ENCODE results near the gene SLC34A2.

Gene SLC34A2

GRCh38 chr4:25697516-25697915 is 41.9 kb downstream of the SLC34A2 start:
- H3K9ac ChIP-seq (ENCODE audit: low read length): no peak overlapping the region
- no peak overlapping the region for H3K4me2 ChIP-seq (ENCODE audit: low read depth, low read length, poor library complexity, severe bottlenecking)
- no peak overlapping the region for H2AFZ ChIP-seq (ENCODE audit: low read depth, low read length, severe bottlenecking)
- H3K9me3 ChIP-seq (ENCODE audit: insufficient read depth, low read length): no peaks in the 10 kb centered on the region
- no peaks in the 10 kb centered on the region for H4K20me1 ChIP-seq (ENCODE audit: low read depth, low read length)
- no peak overlapping the region for H3K27ac ChIP-seq (ENCODE audit: low read depth, low read length)
- H3K36me3 ChIP-seq (ENCODE audit: low read length): no peaks in the 10 kb centered on the region
- H3F3A ChIP-seq (ENCODE audit: insufficient read depth): no peaks in the 10 kb centered on the region
- no peak overlapping the region for H3K4me3 ChIP-seq (ENCODE audit: insufficient read depth, low read length, poor library complexity, severe bottlenecking)
- H3K9me2 ChIP-seq (replicated peaks; ENCODE audit: insufficient read depth, low read length): no peaks in the 10 kb centered on the region
- TF ChIP-seq, protein P1, sequence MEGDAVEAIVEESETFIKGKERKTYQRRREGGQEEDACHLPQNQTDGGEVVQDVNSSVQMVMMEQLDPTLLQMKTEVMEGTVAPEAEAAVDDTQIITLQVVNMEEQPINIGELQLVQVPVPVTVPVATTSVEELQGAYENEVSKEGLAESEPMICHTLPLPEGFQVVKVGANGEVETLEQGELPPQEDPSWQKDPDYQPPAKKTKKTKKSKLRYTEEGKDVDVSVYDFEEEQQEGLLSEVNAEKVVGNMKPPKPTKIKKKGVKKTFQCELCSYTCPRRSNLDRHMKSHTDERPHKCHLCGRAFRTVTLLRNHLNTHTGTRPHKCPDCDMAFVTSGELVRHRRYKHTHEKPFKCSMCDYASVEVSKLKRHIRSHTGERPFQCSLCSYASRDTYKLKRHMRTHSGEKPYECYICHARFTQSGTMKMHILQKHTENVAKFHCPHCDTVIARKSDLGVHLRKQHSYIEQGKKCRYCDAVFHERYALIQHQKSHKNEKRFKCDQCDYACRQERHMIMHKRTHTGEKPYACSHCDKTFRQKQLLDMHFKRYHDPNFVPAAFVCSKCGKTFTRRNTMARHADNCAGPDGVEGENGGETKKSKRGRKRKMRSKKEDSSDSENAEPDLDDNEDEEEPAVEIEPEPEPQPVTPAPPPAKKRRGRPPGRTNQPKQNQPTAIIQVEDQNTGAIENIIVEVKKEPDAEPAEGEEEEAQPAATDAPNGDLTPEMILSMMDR (IDR thresholded peaks at IDR 0.05; ENCODE audit: insufficient read depth, low read length, poor library complexity, severe bottlenecking): no peak
- no peak for TF ChIP-seq EZH2phosphoT487 (conservative IDR thresholded peaks at IDR 0.05; ENCODE audit: low read length)
- H3K79me2 ChIP-seq (ENCODE audit: insufficient read depth, low read length): no peaks in the 10 kb centered on the region
- H3K27me3 ChIP-seq (ENCODE audit: low read length): no peaks in the 10 kb centered on the region

GRCh38 chr4:25700661-25701060 is 45.0 kb downstream of the SLC34A2 start:
- Histone ChIP-seq H3K4me3 (ENCODE audit: insufficient read depth, low read length, poor library complexity, severe bottlenecking) (no peak overlapping the region), H3K79me2 (ENCODE audit: insufficient read depth, low read length) (no peaks in the 10 kb centered on the region), H4K20me1 (ENCODE audit: low read depth, low read length) (no peaks in the 10 kb centered on the region), H3F3A (ENCODE audit: insufficient read depth) (no peaks in the 10 kb centered on the region), H3K27ac (ENCODE audit: low read depth, low read length) (no peak overlapping the region), H2AFZ (ENCODE audit: low read depth, low read length, severe bottlenecking) (no peak overlapping the region), H3K4me2 (ENCODE audit: low read depth, low read length, poor library complexity, severe bottlenecking) (no peak overlapping the region), H3K9me2 (replicated peaks; ENCODE audit: insufficient read depth, low read length) (no peaks in the 10 kb centered on the region), H3K27me3 (ENCODE audit: low read length) (no peaks in the 10 kb centered on the region), H3K9me3 (ENCODE audit: insufficient read depth, low read length) (no peaks in the 10 kb centered on the region), H3K36me3 (ENCODE audit: low read length) (no peaks in the 10 kb centered on the region), H3K9ac (ENCODE audit: low read length) (no peak overlapping the region)
- no peak for TF ChIP-seq EZH2phosphoT487 (conservative IDR thresholded peaks at IDR 0.05; ENCODE audit: low read length)
- TF ChIP-seq, protein P1 (IDR thresholded peaks at IDR 0.05; ENCODE audit: insufficient read depth, low read length, poor library complexity, severe bottlenecking): no peak

DNA sequence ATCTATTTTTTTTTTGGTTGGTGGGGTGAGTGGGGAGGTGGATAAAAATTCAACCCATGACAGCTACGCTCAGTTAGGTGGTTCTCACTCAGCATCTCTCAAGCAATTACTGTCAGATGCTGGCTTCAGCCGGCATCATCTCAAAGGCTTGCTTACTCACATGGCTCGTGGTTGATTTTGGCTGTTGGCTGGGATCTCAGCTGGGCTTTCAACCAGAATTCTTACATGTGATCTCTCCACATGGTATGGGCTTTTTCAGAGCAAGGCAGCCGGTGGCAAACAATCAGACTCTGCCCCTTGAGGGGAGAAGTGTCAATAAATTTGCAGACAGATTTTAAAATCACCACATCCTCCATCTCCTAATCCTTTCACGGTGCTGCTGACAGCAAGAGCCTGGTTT is 47.2 kb downstream of the SLC34A2 start:
- Histone ChIP-seq H3K9me2 (replicated peaks; ENCODE audit: insufficient read depth, low read length) (no peaks in the 10 kb centered on the region), H3K79me2 (ENCODE audit: insufficient read depth, low read length) (no peaks in the 10 kb centered on the region), H3F3A (ENCODE audit: insufficient read depth) (no peaks in the 10 kb centered on the region), H3K36me3 (ENCODE audit: low read length) (no peaks in the 10 kb centered on the region), H2AFZ (ENCODE audit: low read depth, low read length, severe bottlenecking) (no peak overlapping the region), H3K9me3 (ENCODE audit: insufficient read depth, low read length) (no peaks in the 10 kb centered on the region), H3K4me3 (ENCODE audit: insufficient read depth, low read length, poor library complexity, severe bottlenecking) (no peak overlapping the region), H4K20me1 (ENCODE audit: low read depth, low read length) (no peaks in the 10 kb centered on the region), H3K27me3 (ENCODE audit: low read length) (no peaks in the 10 kb centered on the region), H3K9ac (ENCODE audit: low read length) (no peak overlapping the region), H3K4me2 (ENCODE audit: low read depth, low read length, poor library complexity, severe bottlenecking) (no peak overlapping the region), H3K27ac (ENCODE audit: low read depth, low read length) (no peak overlapping the region)
- no peak for TF ChIP-seq EZH2phosphoT487 (conservative IDR thresholded peaks at IDR 0.05; ENCODE audit: low read length)
- TF ChIP-seq, protein P1 (IDR thresholded peaks at IDR 0.05; ENCODE audit: insufficient read depth, low read length, poor library complexity, severe bottlenecking): no peak
